ENCODE results near the gene MSI2. TPM values are rescaled to one million over a fixed set of nuclear protein-coding genes. Genes with fewer than 3 reads are reported as not detected.

Gene MSI2
- total RNA-seq, 6 experiments from 2014 or later, result 12.0 to 22.6 (median 19.4) TPM

DNA sequence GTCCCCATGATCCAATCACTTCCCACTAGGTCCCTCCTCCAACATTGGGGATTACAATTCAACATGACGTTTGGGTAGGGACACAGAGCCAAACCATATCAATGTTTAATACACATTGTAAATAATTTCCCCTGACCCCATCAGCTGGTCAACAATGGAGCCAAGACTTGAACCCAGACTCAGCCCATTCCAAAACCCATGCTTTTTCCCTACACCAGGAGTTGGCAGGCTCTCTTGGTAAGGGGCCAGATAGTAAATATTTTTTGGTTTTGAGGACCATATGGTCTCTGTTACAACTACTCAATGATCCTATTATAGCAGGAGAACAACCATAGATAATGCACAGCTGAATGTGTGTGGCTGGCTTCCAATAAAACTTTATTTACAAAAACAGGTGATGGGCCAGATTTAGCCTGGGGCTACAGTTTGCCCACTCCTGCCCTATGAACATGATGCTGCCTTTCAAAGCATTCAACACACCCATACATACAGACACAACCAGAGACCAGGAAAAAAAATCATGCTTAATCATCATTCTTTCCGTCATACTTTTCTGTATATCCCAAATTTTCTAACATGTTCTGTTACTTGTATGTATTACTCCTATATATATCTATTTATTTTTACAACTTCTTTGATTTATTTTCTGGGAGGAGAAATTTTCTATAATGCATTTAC lies 22.1 kb upstream of the MSI2 start:
- no peak overlapping the region for H3K27ac ChIP-seq
- DNase-seq, result no peak

DNA sequence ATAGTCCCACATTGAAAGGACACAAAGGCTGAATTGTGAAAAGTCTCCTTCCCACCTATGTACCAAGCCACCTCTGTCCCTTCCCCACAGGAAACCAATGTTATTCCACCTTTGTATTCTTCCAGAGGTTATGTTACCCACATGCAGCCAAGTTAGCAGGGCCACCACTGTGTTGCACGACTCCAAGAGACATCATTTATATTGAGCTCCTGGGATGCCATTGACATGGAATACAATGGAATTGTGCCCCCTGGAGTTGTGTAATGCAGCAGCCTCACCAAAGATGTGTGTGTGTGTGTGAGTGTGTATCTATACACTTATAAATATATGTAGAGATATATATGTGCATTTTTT lies 21.6 kb upstream of the MSI2 start:
- no peaks in the 10 kb centered on the region for H3K4me1 ChIP-seq
- no peaks in the 10 kb centered on the region for H3K27me3 ChIP-seq
- no peaks in the 10 kb centered on the region for H3K9me3 ChIP-seq
- H3K27ac ChIP-seq, result no peak overlapping the region
- H3K36me3 ChIP-seq, result no peaks in the 10 kb centered on the region
- ATAC-seq (no peak), DNase-seq (no peak)
- intact Hi-C loops (cut with DNase I), result no loop called here
- no peak overlapping the region for H3K4me3 ChIP-seq
- TF ChIP-seq, protein P1, sequence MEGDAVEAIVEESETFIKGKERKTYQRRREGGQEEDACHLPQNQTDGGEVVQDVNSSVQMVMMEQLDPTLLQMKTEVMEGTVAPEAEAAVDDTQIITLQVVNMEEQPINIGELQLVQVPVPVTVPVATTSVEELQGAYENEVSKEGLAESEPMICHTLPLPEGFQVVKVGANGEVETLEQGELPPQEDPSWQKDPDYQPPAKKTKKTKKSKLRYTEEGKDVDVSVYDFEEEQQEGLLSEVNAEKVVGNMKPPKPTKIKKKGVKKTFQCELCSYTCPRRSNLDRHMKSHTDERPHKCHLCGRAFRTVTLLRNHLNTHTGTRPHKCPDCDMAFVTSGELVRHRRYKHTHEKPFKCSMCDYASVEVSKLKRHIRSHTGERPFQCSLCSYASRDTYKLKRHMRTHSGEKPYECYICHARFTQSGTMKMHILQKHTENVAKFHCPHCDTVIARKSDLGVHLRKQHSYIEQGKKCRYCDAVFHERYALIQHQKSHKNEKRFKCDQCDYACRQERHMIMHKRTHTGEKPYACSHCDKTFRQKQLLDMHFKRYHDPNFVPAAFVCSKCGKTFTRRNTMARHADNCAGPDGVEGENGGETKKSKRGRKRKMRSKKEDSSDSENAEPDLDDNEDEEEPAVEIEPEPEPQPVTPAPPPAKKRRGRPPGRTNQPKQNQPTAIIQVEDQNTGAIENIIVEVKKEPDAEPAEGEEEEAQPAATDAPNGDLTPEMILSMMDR (IDR thresholded peaks at IDR 0.05), result no peak
- no peak for TF ChIP-seq POLR2A (IDR thresholded peaks at IDR 0.05)
- 17% methylated on average over 1 of the region's 1 CpG for WGBS (ENCODE audit: insufficient coverage, low coverage, low lambda C conversion rate, missing lambda C conversion rate)

More for the DNA sequence above, 22.1 kb upstream of the MSI2 start:
- H3K4me3 ChIP-seq, result no peak overlapping the region
- no peaks in the 10 kb centered on the region for H3K4me1 ChIP-seq
- intact Hi-C loops (cut with DNase I), result no loop called here
- no peaks in the 10 kb centered on the region for H3K27me3 ChIP-seq
- no peaks in the 10 kb centered on the region for H3K9me3 ChIP-seq
- H3K36me3 ChIP-seq, result no peaks in the 10 kb centered on the region
- no peak for ATAC-seq
- no peak for TF ChIP-seq POLR2A (IDR thresholded peaks at IDR 0.05)
- TF ChIP-seq, protein P1 (IDR thresholded peaks at IDR 0.05), result no peak
- whole genome bisulfite sequencing (ENCODE audit: insufficient coverage, low coverage, low lambda C conversion rate, missing lambda C conversion rate), result 89% methylated on average over 1 of the region's 2 CpGs

DNA sequence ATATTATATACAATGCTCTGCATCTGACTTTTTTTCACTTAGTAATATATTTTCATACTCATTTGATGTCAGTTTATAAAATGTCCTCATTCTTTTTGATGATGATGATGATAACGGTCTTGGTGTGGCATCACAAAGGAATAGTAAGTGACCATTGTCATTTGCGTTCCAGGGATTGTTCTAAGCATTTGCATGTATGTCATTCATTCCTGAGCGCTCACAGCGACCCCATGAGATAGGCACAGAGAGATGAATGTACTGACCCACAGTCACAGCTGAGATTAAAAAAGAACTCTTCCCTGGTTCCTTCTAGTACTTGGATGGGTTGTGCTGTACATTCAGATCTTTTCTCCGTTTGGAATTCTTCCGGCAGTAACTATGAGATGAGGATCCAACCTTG lies 21.2 kb upstream of the MSI2 start:
- H3K4me3 ChIP-seq, result no peak overlapping the region
- WGBS (ENCODE audit: insufficient coverage, low coverage, low lambda C conversion rate, missing lambda C conversion rate), result 66% methylated on average over 6 of the region's 6 CpGs
- H3K4me1 ChIP-seq, result no peaks in the 10 kb centered on the region
- DNase-seq (no peak), ATAC-seq (no peak)
- H3K36me3 ChIP-seq, result no peaks in the 10 kb centered on the region
- H3K9me3 ChIP-seq, result no peaks in the 10 kb centered on the region
- intact Hi-C loops (cut with DNase I), result no loop called here
- no peaks in the 10 kb centered on the region for H3K27me3 ChIP-seq
- TF ChIP-seq, protein P1 (IDR thresholded peaks at IDR 0.05), result no peak
- no peak for TF ChIP-seq POLR2A (IDR thresholded peaks at IDR 0.05)
- H3K27ac ChIP-seq, result no peak overlapping the region

DNA sequence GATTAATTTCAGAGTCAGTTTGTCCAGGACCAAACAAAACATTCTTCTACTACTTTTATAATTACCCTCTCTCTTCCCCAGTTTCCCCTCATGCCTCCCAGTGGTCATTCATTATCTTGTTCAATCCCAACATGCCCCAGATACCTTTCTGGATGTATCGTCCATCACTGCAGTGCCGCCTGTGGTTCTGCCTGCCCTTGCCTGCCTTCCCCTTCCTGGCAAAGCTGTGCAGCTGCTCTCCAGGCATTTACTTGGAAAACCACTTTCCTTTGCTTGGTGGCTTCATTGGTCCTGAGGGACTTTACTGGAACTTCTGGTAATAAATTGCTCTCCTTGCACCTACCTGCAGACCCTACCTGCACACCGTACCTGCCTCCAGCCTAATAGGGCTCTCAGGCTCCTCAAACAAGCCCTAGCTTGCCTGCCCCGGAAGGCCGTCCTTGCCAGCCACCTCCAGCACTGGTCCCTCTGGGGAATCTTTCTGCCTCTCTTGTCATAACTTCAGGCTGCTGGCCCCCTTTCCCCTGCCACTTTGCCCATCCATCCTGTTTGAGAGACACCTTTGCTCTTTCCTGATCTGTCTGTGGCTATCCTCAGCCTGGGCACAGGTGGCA lies 19.5 kb upstream of the MSI2 start:
- TF ChIP-seq, protein P1 (IDR thresholded peaks at IDR 0.05), result no peak
- TF ChIP-seq POLR2A (IDR thresholded peaks at IDR 0.05), result no peak
- intact Hi-C loops (cut with DNase I), result no loop called here
- WGBS (ENCODE audit: insufficient coverage, low coverage, low lambda C conversion rate, missing lambda C conversion rate), result 85% methylated on average over 2 of the region's 5 CpGs

More for the DNA sequence above, 19.5 kb upstream of the MSI2 start:
- Histone ChIP-seq H3K4me3 (no peak overlapping the region), H3K36me3 (no peaks in the 10 kb centered on the region), H3K9me3 (no peaks in the 10 kb centered on the region), H3K27ac (no peak overlapping the region), H3K27me3 (no peaks in the 10 kb centered on the region), H3K4me1 (no peaks in the 10 kb centered on the region)
- ATAC-seq, result no peak
- DNase-seq, result no peak

All from right lobe of liver (tissue), 6 donors.